ENCODE data around the gene ZPBP2. TPM values are rescaled to one million over a fixed set of nuclear protein-coding genes. Genes with fewer than 3 reads are reported as not detected.

Gene ZPBP2
- total RNA-seq, 1 donor: not detected

GRCh38 chr17:39826334-39826733 is 41.7 kb upstream of the ZPBP2 start:
- H3K4me3 ChIP-seq (ENCODE audit: low read depth, low read length): no peak overlapping the region
- no peak for TF ChIP-seq CTCF (IDR thresholded peaks at IDR 0.05; ENCODE audit: insufficient read depth, low read length)
- no peak for DNase-seq (ENCODE audit: low read depth)

- TF ChIP-seq CTCF (IDR thresholded peaks at IDR 0.05; ENCODE audit: insufficient read depth, low read length): no peak
- H3K4me3 ChIP-seq (ENCODE audit: low read depth, low read length): no peak overlapping the region
- no peak for DNase-seq (ENCODE audit: low read depth)
Measured at GRCh38 chr17:39828443-39828842, 39.6 kb upstream of the ZPBP2 start.

GRCh38 chr17:39831588-39831987 is 36.4 kb upstream of the ZPBP2 start:
- no peak for DNase-seq (ENCODE audit: low read depth)
- TF ChIP-seq CTCF (IDR thresholded peaks at IDR 0.05; ENCODE audit: insufficient read depth, low read length): no peak
- H3K4me3 ChIP-seq (ENCODE audit: low read depth, low read length): no peak overlapping the region

- DNase-seq (ENCODE audit: low read depth): no peak
- H3K4me3 ChIP-seq (ENCODE audit: low read depth, low read length): no peak overlapping the region
- TF ChIP-seq CTCF (IDR thresholded peaks at IDR 0.05; ENCODE audit: insufficient read depth, low read length): no peak
Measured at GRCh38 chr17:39834017-39834416, 34.0 kb upstream of the ZPBP2 start.

- no peak for DNase-seq (ENCODE audit: low read depth)
Measured at GRCh38 chr17:39835038-39835786, 32.8 kb upstream of the ZPBP2 start.

GRCh38 chr17:39836117-39836516 is 31.9 kb upstream of the ZPBP2 start:
- no peak for TF ChIP-seq CTCF (IDR thresholded peaks at IDR 0.05; ENCODE audit: insufficient read depth, low read length)
- no peak for DNase-seq (ENCODE audit: low read depth)
- H3K4me3 ChIP-seq (ENCODE audit: low read depth, low read length): no peak overlapping the region

More at GRCh38 chr17:39835038-39835786, 32.8 kb upstream of the ZPBP2 start:
- no peak overlapping the region for H3K4me3 ChIP-seq (ENCODE audit: low read depth, low read length)
- no peak for TF ChIP-seq CTCF (IDR thresholded peaks at IDR 0.05; ENCODE audit: insufficient read depth, low read length)

- no peak for DNase-seq (ENCODE audit: low read depth)
- no peak for TF ChIP-seq CTCF (IDR thresholded peaks at IDR 0.05; ENCODE audit: insufficient read depth, low read length)
- no peak overlapping the region for H3K4me3 ChIP-seq (ENCODE audit: low read depth, low read length)
Measured at GRCh38 chr17:39838057-39838456, 29.9 kb upstream of the ZPBP2 start.
